GM23338 (cell line): ENCODE measurements around the gene STK24. TPM values are rescaled to one million over a fixed set of nuclear protein-coding genes. Genes with fewer than 3 reads are reported as not detected.
A peak's percentile ranks its signal among the peaks of the same experiment; 100 is the strongest.

Source experiments
- ATAC-seq: fragments of 200-7000 bp; cut with Tn5 transposase; 3 replicates; pipeline ENCODE4 v1.9.1; 2020
- DNase-seq: peaks from one replicate; pipeline ENCODE4 v3.0.0-alpha.2; 2015; ENCODE audit warnings: low spot score
- H2AFZ ChIP-seq: fragments of 200-600 bp; sonication (generic); 2 replicates; pipeline ENCODE4 v1.8.0; 2016; ENCODE audit warnings: antibody characterized with exemption, mild to moderate bottlenecking, moderate library complexity
- H3F3A ChIP-seq: fragments of 200-600 bp; sonication (generic); replicated peaks from 2 replicates; pipeline ENCODE4 v1.8.0; 2017; ENCODE audit warnings: antibody characterized with exemption, mixed run types, low read depth
- H3K27ac ChIP-seq: fragments of 200-600 bp; sonication (generic); 2 replicates; pipeline ENCODE4 v1.6.1; 2016; ENCODE audit warnings: low read depth
- H3K27me3 ChIP-seq: fragments of 200-600 bp; sonication (generic); 2 replicates; pipeline ENCODE4 v1.8.0; 2016; ENCODE audit warnings: mild to moderate bottlenecking, mixed run types, moderate library complexity; ENCODE audit not compliant: insufficient read depth
- H3K36me3 ChIP-seq: fragments of 200-600 bp; sonication (generic); 2 replicates; pipeline ENCODE4 v1.8.0; 2016; ENCODE audit warnings: mild to moderate bottlenecking; ENCODE audit not compliant: insufficient read depth
- H3K4me1 ChIP-seq: fragments of 200-600 bp; sonication (generic); 2 replicates; pipeline ENCODE4 v1.8.0; 2016; ENCODE audit warnings: mild to moderate bottlenecking, moderate library complexity; ENCODE audit not compliant: insufficient read depth
- H3K4me2 ChIP-seq: fragments of 200-600 bp; sonication (generic); 2 replicates; pipeline ENCODE4 v1.7.1; 2017; ENCODE audit warnings: mixed run types
- H3K4me3 ChIP-seq: fragments of 200-600 bp; sonication (generic); 2 replicates; pipeline ENCODE4 v1.6.1; 2016; ENCODE audit warnings: mixed run types
- H3K79me2 ChIP-seq: fragments of 200-600 bp; sonication (generic); replicated peaks from 2 replicates; pipeline ENCODE4 v1.8.0; 2017; ENCODE audit warnings: mild to moderate bottlenecking; ENCODE audit not compliant: insufficient read depth
- H3K9me2 ChIP-seq: fragments of 200-600 bp; sonication (generic); 2 replicates; pipeline ENCODE4 v1.8.0; 2017; ENCODE audit not compliant: insufficient read depth
- H4K20me1 ChIP-seq: fragments of 200-600 bp; sonication (generic); replicated peaks from 2 replicates; pipeline ENCODE4 v1.8.0; 2017; ENCODE audit warnings: mild to moderate bottlenecking; ENCODE audit not compliant: insufficient read depth
- H3K27ac Mint-ChIP-seq: 2 replicates; pipeline ENCODE4 v1.8.0; 2020; ENCODE audit warnings: inconsistent platforms, mild to moderate bottlenecking, moderate library complexity, mixed read lengths
- H3K27me3 Mint-ChIP-seq: 3 replicates; pipeline ENCODE4 v1.8.0; 2022; ENCODE audit warnings: low read depth, mild to moderate bottlenecking, moderate library complexity, mixed read lengths, inconsistent platforms; ENCODE audit not compliant: insufficient read depth, poor library complexity
- H3K36me3 Mint-ChIP-seq: 3 replicates; pipeline ENCODE4 v1.8.0; 2021; ENCODE audit warnings: low read depth, mild to moderate bottlenecking, inconsistent platforms, moderate library complexity, mixed read lengths
- H3K4me1 Mint-ChIP-seq: 3 replicates; pipeline ENCODE4 v1.8.0; 2020; ENCODE audit warnings: mild to moderate bottlenecking, inconsistent platforms, mixed read lengths
- H3K4me3 Mint-ChIP-seq: 3 replicates; pipeline ENCODE4 v1.8.0; 2021; ENCODE audit warnings: moderate library complexity, mild to moderate bottlenecking, inconsistent platforms, mixed read lengths
- H3K9me3 Mint-ChIP-seq: 3 replicates; pipeline ENCODE4 v1.8.0; 2020; ENCODE audit warnings: moderate library complexity, mild to moderate bottlenecking, inconsistent platforms, mixed read lengths
- CREB1 ChIP-seq: fragments of 250-450 bp; sonication (Bioruptor Pico); IDR thresholded peaks from 2 replicates; pipeline ENCODE4 v1.5.0; 2020; ENCODE audit warnings: low read depth, mild to moderate bottlenecking, moderate library complexity
- EZH2 ChIP-seq: fragments of 200-600 bp; sonication (generic); IDR thresholded peaks from one replicate; pipeline ENCODE4 v1.8.0; 2017; ENCODE audit warnings: antibody characterized with exemption, mild to moderate bottlenecking, low read depth; ENCODE audit not compliant: unreplicated experiment
- EZH2phosphoT487 ChIP-seq: fragments of 200-600 bp; sonication (generic); IDR thresholded peaks from one replicate; pipeline ENCODE4 v1.8.1; 2018; ENCODE audit warnings: antibody characterized with exemption; ENCODE audit not compliant: unreplicated experiment
- JUNB ChIP-seq: IDR thresholded peaks from one replicate; pipeline ENCODE4 v1.6.1; 2016; ENCODE audit warnings: antibody characterized with exemption; ENCODE audit not compliant: unreplicated experiment
- NANOG ChIP-seq: IDR thresholded peaks from 2 replicates; pipeline ENCODE4 v1.6.1; 2016; ENCODE audit warnings: antibody characterized with exemption, borderline replicate concordance
- POLR2AphosphoS5 ChIP-seq: IDR thresholded peaks from 2 replicates; pipeline ENCODE4 v1.6.1; 2016; ENCODE audit warnings: antibody characterized with exemption, low read depth
- STAT1 ChIP-seq: IDR thresholded peaks from one replicate; pipeline ENCODE4 v1.6.1; 2016; ENCODE audit warnings: antibody characterized with exemption; ENCODE audit not compliant: unreplicated experiment
- ZNF114 ChIP-seq: fragments of 250-450 bp; sonication (Bioruptor Pico); IDR thresholded peaks from 2 replicates; pipeline ENCODE4 v1.5.0; 2020; ENCODE audit warnings: mild to moderate bottlenecking, moderate library complexity
- ZNF331 ChIP-seq: fragments of 250-450 bp; sonication (Bioruptor Pico); IDR thresholded peaks from 2 replicates; pipeline ENCODE4 v1.5.0; 2020; ENCODE audit warnings: low read depth, mild to moderate bottlenecking, moderate library complexity
- polyA plus RNA-seq: library from polyadenylated mRNA; unstranded; fragments of >200 nt; fragmentation: Nextera tagmentation; extraction: Ambion mirVana; gene quantifications from 2 replicates; pipeline ENCODE4 v1.2.1, GENCODE V29; 2016
- total RNA-seq: library from RNA; depleted of rRNA; stranded (reverse); fragments of >200 nt; shearing (Covaris generic); gene quantifications from 2 replicates; pipeline ENCODE4 v1.2.3, GENCODE V29; 2014
- TF ChIP-seq, protein P1 (sequence below): IDR thresholded peaks from 2 replicates; pipeline ENCODE4 v1.6.1; 2016; ENCODE audit warnings: antibody characterized with exemption
- TF ChIP-seq, protein P2 (sequence below): fragments of 250-450 bp; sonication (Bioruptor Pico); IDR thresholded peaks from 2 replicates; pipeline ENCODE4 v1.5.0; 2020; ENCODE audit warnings: mild to moderate bottlenecking, moderate library complexity
- TF ChIP-seq, protein P3 (sequence below): IDR thresholded peaks from one replicate; pipeline ENCODE4 v1.6.1; 2018; ENCODE audit warnings: antibody characterized with exemption; ENCODE audit not compliant: unreplicated experiment
- TF ChIP-seq, protein P4 (sequence below), 2 experiments: fragments of 200-600 bp in 1 of 2; sonication (generic) in 1 of 2; conservative IDR thresholded peaks; 2 replicates each; pipeline versions ENCODE4 v1.5.1 to v1.6.1; 2016 to 2017; ENCODE audit warnings: antibody characterized with exemption in 2 of 2, low read depth in 2 of 2, mild to moderate bottlenecking in 2 of 2, moderate library complexity in 1 of 2

The STK24 gene
- total and polyA plus RNA-seq, 2 experiments from 2014 or later: 56.5 to 144 TPM

DNA sequence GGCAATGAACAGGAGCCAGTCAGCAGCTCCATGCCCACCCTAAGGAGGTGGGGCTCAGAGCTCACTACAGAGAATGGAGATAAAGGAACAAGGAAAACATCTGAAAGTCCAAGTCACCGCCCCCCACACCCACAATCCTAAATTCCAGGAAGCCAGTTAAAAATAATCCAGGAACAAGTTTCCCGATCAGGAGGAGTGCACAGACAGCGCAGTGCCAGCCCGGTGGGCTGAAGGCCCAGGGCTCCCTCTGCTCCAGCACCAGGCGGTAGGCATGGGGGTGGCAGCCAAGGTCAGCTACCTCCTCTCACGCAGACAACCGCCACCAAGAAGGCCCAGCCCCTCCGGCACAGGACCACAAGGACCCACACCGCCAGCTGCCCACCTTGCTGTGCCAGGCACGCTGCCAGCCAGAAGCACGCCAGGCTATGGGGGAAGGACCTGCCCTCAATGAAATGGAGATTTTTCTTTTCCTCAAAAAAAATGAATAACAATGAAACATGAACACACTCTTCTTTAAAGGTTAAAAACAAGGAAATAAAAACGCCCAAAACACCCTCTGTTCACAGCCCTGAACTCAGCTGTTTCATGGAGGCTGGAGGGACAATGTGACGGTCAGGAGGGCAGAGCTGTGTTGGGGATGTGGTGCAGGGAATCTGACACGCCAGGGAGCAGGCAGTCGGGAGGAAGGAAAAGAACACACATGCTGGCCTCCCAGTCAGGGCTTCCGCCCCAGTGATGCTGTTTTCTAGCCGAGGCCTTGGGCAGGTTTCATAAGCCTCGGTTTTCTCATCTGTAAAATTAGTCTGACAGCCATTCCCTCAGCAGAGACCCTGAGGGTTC, 11.0 kb downstream of the STK24 start:
- Histone ChIP-seq H4K20me1 (peaks cover 69% of the 10 kb centered on the region), H3K27ac (peak overlapping the region; percentile 78; the same call in 1 of the 2 replicates), H2AFZ (no peak overlapping the region)

More for the DNA sequence above, 11.0 kb downstream of the STK24 start:
- H3K27me3 Mint-ChIP-seq: peaks cover 7% of the 10 kb centered on the region
- ATAC-seq (peak; percentile 21), DNase-seq (no peak)
- Histone ChIP-seq H3K9me2 (no peaks in the 10 kb centered on the region), H3K79me2 (peaks cover 100% of the 10 kb centered on the region), H3K27me3 (no peaks in the 10 kb centered on the region), H3K4me3 (peak overlapping the region; percentile 3; the same call in 1 of the 2 replicates), H3K36me3 (no peaks in the 10 kb centered on the region), H3F3A (0 out of 2 replicates have a peak, but pooled peaks cover 5% of the 10 kb centered on the region), H3K4me2 (peak overlapping the region; percentile 61), H3K4me1 (peaks cover 83% of the 10 kb centered on the region)
- H3K4me3 Mint-ChIP-seq: no peak overlapping the region
- H3K36me3 Mint-ChIP-seq: peaks cover 14% of the 10 kb centered on the region
- no peaks in the 10 kb centered on the region for H3K9me3 Mint-ChIP-seq
- no peak for TF ChIP-seq EZH2
- TF ChIP-seq, protein P1, sequence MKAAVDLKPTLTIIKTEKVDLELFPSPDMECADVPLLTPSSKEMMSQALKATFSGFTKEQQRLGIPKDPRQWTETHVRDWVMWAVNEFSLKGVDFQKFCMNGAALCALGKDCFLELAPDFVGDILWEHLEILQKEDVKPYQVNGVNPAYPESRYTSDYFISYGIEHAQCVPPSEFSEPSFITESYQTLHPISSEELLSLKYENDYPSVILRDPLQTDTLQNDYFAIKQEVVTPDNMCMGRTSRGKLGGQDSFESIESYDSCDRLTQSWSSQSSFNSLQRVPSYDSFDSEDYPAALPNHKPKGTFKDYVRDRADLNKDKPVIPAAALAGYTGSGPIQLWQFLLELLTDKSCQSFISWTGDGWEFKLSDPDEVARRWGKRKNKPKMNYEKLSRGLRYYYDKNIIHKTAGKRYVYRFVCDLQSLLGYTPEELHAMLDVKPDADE: no peak
- no peak for TF ChIP-seq ZNF114 (CRISPR knock-in tag)
- no peak for TF ChIP-seq EZH2phosphoT487
- TF ChIP-seq, protein P2, sequence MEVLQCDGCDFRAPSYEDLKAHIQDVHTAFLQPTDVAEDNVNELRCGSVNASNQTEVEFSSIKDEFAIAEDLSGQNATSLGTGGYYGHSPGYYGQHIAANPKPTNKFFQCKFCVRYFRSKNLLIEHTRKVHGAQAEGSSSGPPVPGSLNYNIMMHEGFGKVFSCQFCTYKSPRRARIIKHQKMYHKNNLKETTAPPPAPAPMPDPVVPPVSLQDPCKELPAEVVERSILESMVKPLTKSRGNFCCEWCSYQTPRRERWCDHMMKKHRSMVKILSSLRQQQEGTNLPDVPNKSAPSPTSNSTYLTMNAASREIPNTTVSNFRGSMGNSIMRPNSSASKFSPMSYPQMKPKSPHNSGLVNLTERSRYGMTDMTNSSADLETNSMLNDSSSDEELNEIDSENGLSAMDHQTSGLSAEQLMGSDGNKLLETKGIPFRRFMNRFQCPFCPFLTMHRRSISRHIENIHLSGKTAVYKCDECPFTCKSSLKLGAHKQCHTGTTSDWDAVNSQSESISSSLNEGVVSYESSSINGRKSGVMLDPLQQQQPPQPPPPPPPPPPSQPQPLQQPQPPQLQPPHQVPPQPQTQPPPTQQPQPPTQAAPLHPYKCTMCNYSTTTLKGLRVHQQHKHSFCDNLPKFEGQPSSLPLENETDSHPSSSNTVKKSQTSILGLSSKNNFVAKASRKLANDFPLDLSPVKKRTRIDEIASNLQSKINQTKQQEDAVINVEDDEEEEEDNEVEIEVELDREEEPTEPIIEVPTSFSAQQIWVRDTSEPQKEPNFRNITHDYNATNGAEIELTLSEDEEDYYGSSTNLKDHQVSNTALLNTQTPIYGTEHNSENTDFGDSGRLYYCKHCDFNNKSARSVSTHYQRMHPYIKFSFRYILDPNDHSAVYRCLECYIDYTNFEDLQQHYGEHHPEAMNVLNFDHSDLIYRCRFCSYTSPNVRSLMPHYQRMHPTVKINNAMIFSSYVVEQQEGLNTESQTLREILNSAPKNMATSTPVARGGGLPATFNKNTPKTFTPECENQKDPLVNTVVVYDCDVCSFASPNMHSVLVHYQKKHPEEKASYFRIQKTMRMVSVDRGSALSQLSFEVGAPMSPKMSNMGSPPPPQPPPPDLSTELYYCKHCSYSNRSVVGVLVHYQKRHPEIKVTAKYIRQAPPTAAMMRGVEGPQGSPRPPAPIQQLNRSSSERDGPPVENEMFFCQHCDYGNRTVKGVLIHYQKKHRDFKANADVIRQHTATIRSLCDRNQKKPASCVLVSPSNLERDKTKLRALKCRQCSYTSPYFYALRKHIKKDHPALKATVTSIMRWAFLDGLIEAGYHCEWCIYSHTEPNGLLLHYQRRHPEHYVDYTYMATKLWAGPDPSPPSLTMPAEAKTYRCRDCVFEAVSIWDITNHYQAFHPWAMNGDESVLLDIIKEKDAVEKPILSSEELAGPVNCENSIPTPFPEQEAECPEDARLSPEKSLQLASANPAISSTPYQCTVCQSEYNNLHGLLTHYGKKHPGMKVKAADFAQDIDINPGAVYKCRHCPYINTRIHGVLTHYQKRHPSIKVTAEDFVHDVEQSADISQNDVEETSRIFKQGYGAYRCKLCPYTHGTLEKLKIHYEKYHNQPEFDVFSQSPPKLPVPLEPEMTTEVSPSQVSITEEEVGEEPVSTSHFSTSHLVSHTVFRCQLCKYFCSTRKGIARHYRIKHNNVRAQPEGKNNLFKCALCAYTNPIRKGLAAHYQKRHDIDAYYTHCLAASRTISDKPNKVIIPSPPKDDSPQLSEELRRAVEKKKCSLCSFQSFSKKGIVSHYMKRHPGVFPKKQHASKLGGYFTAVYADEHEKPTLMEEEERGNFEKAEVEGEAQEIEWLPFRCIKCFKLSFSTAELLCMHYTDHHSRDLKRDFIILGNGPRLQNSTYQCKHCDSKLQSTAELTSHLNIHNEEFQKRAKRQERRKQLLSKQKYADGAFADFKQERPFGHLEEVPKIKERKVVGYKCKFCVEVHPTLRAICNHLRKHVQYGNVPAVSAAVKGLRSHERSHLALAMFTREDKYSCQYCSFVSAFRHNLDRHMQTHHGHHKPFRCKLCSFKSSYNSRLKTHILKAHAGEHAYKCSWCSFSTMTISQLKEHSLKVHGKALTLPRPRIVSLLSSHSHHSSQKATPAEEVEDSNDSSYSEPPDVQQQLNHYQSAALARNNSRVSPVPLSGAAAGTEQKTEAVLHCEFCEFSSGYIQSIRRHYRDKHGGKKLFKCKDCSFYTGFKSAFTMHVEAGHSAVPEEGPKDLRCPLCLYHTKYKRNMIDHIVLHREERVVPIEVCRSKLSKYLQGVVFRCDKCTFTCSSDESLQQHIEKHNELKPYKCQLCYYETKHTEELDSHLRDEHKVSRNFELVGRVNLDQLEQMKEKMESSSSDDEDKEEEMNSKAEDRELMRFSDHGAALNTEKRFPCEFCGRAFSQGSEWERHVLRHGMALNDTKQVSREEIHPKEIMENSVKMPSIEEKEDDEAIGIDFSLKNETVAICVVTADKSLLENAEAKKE (CRISPR knock-in tag): no peak
- TF ChIP-seq STAT1: no peak
- no peak for TF ChIP-seq POLR2AphosphoS5
- TF ChIP-seq, protein P3, sequence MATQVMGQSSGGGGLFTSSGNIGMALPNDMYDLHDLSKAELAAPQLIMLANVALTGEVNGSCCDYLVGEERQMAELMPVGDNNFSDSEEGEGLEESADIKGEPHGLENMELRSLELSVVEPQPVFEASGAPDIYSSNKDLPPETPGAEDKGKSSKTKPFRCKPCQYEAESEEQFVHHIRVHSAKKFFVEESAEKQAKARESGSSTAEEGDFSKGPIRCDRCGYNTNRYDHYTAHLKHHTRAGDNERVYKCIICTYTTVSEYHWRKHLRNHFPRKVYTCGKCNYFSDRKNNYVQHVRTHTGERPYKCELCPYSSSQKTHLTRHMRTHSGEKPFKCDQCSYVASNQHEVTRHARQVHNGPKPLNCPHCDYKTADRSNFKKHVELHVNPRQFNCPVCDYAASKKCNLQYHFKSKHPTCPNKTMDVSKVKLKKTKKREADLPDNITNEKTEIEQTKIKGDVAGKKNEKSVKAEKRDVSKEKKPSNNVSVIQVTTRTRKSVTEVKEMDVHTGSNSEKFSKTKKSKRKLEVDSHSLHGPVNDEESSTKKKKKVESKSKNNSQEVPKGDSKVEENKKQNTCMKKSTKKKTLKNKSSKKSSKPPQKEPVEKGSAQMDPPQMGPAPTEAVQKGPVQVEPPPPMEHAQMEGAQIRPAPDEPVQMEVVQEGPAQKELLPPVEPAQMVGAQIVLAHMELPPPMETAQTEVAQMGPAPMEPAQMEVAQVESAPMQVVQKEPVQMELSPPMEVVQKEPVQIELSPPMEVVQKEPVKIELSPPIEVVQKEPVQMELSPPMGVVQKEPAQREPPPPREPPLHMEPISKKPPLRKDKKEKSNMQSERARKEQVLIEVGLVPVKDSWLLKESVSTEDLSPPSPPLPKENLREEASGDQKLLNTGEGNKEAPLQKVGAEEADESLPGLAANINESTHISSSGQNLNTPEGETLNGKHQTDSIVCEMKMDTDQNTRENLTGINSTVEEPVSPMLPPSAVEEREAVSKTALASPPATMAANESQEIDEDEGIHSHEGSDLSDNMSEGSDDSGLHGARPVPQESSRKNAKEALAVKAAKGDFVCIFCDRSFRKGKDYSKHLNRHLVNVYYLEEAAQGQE: no peak
- no peak for TF ChIP-seq NANOG
- no peak for TF ChIP-seq CREB1
- TF ChIP-seq ZNF331 (CRISPR knock-in tag): no peak
- no peak for TF ChIP-seq JUNB
- TF ChIP-seq, protein P4, sequence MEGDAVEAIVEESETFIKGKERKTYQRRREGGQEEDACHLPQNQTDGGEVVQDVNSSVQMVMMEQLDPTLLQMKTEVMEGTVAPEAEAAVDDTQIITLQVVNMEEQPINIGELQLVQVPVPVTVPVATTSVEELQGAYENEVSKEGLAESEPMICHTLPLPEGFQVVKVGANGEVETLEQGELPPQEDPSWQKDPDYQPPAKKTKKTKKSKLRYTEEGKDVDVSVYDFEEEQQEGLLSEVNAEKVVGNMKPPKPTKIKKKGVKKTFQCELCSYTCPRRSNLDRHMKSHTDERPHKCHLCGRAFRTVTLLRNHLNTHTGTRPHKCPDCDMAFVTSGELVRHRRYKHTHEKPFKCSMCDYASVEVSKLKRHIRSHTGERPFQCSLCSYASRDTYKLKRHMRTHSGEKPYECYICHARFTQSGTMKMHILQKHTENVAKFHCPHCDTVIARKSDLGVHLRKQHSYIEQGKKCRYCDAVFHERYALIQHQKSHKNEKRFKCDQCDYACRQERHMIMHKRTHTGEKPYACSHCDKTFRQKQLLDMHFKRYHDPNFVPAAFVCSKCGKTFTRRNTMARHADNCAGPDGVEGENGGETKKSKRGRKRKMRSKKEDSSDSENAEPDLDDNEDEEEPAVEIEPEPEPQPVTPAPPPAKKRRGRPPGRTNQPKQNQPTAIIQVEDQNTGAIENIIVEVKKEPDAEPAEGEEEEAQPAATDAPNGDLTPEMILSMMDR (conservative IDR thresholded peaks at IDR 0.05; ENCODE audit: low read depth in 2 of 2): no peak
- peaks cover 84% of the 10 kb centered on the region for H3K4me1 Mint-ChIP-seq
- peak overlapping the region; percentile 24; the same call in 1 of the 2 replicates for H3K27ac Mint-ChIP-seq
